Thyroid gland (tissue), 4 donors: Measurements from ENCODE around the gene KRTAP5-5.

ENCODE experiments used
- POLR2A ChIP-seq, 2 donors: fragments of 450-650 bp; IDR thresholded peaks; one replicate each; pipeline ENCODE4 v1.6.1; 2017; ENCODE audit warnings: antibody characterized with exemption in 2 of 2, mild to moderate bottlenecking in 2 of 2, moderate library complexity in 1 of 2
- TF ChIP-seq, protein P1 (sequence below), 6 experiments: fragments of 200-600 bp in 3 of 6; fragments of 450-650 bp in 3 of 6; sonication (generic) in 3 of 6; IDR thresholded peaks; one replicate each; pipeline ENCODE4 v1.5.1; 2016 to 2019; ENCODE audit warnings: antibody characterized with exemption in 6 of 6, mild to moderate bottlenecking in 2 of 6, inconsistent platforms in 1 of 6, moderate library complexity in 1 of 6

DNA sequence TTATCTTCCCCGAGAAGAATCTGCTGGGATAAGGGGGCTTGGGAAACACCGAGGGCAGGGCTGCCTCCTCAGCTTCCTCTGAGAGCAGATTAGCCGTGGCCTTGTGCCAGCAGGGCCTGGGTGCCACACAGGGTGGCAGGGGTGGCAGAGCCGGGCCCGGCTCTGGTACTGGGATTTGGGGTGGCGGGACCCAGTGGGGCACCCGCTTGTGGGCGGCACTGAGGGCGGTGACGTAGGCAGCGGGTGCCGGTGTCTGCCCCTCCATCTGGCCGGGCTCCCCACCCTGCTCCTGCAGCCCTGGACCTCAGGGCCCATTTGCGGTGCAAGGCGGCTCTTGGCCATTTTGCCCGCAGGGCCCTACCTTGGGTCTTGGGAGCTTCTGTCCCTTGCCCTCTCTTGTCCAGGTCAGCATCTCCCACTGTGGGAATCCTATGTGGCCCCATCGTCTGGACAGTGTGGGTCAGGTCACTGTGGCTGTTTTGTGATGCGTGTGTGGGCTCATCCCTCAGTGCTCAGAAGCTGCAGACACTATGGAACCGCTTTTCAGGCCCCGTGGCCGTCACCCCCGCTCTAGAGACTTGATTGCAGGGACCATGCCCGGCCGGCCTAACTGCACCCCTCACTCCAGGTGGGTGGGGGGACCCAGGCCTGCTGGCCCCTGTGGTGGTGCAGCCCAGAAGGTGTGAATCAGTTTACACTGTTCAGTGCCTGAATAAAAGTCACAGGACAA is 37.7 kb downstream of the KRTAP5-5 start:
- no peak for TF ChIP-seq POLR2A (IDR thresholded peaks at IDR 0.05)
- TF ChIP-seq, protein P1, sequence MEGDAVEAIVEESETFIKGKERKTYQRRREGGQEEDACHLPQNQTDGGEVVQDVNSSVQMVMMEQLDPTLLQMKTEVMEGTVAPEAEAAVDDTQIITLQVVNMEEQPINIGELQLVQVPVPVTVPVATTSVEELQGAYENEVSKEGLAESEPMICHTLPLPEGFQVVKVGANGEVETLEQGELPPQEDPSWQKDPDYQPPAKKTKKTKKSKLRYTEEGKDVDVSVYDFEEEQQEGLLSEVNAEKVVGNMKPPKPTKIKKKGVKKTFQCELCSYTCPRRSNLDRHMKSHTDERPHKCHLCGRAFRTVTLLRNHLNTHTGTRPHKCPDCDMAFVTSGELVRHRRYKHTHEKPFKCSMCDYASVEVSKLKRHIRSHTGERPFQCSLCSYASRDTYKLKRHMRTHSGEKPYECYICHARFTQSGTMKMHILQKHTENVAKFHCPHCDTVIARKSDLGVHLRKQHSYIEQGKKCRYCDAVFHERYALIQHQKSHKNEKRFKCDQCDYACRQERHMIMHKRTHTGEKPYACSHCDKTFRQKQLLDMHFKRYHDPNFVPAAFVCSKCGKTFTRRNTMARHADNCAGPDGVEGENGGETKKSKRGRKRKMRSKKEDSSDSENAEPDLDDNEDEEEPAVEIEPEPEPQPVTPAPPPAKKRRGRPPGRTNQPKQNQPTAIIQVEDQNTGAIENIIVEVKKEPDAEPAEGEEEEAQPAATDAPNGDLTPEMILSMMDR (IDR thresholded peaks at IDR 0.05) = no peak
